HepG2 (cell line): ENCODE results near the gene TPST1. TPM values are rescaled to one million over a fixed set of nuclear protein-coding genes. Genes with fewer than 3 reads are reported as not detected.

Experiments used
- ATAC-seq: fragments of 200-7000 bp; cut with Tn5 transposase; 3 replicates; pipeline ENCODE4 v1.9.1; 2020; ENCODE audit warnings: mild to moderate bottlenecking, moderate library complexity
- BruUV-seq: library from RNA; stranded (reverse); fragments of 400-500 nt; replicated peaks from 2 replicates; lab custom pipeline; 2021; lab: Mats Ljungman, UMichigan
- CTCF ChIA-PET: fragments of 300-600 bp; formaldehyde crosslinking; extraction: SDS; loops from one replicate; lab custom pipeline; 2021; ENCODE audit warnings: low total read pairs, inconsistent platforms, low intra/inter-chr PET ratio; lab: Yijun Ruan, JAX
- POLR2A ChIA-PET: fragments of 350-600 bp; sonication (Branson Sonifier 250); formaldehyde crosslinking; loops from one replicate; lab custom pipeline; 2020; ENCODE audit warnings: antibody characterized with exemption, inconsistent platforms; lab: Yijun Ruan, JAX
- DNase-seq: peaks from one replicate; pipeline ENCODE4 v3.0.0-alpha.2; 2015; ENCODE audit warnings: low spot score
- FAIRE-seq: peaks from 3 replicates; lab custom pipeline; 2011; peaks lifted over from hg19 to GRCh38; lab: Jason Lieb, UNC
- H2AFZ ChIP-seq: one replicate; pipeline ENCODE4 v1.6.1; 2011; ENCODE audit warnings: low read length, inconsistent platforms
- H3K27ac ChIP-seq: fragments of 300-600 bp; 3 replicates; pipeline ENCODE4 v1.8.0; 2011; ENCODE audit warnings: mixed run types, mild to moderate bottlenecking, mixed read lengths, low read length, inconsistent platforms; ENCODE audit not compliant: insufficient read depth; ENCODE audit errors: extremely low read length
- H3K27me3 ChIP-seq, 2 experiments: fragments of 200-600 bp in 1 of 2; 2 replicates in 1 of 2; 3 replicates in 1 of 2; pipeline versions ENCODE4 v1.6.0 to v1.8.0; 2011; ENCODE audit warnings: low read length in 2 of 2, mild to moderate bottlenecking in 2 of 2, moderate library complexity in 2 of 2, inconsistent platforms in 1 of 2; ENCODE audit not compliant: insufficient read depth in 2 of 2, control insufficient read depth in 1 of 2
- H3K36me3 ChIP-seq, 2 experiments: fragments of 200-600 bp in 1 of 2; replicated peaks in 1 of 2; 2 replicates in 1 of 2; 3 replicates in 1 of 2; pipeline versions ENCODE4 v1.5.1 to v1.8.0; 2011; ENCODE audit warnings: low read length in 2 of 2, inconsistent platforms in 1 of 2; ENCODE audit not compliant: insufficient read depth in 2 of 2, control insufficient read depth in 1 of 2
- H3K4me1 ChIP-seq: 2 replicates; pipeline ENCODE4 v1.5.1; 2012; ENCODE audit warnings: low read length, inconsistent platforms; ENCODE audit not compliant: insufficient read depth
- H3K4me2 ChIP-seq: 2 replicates; pipeline ENCODE4 v1.6.0; 2011; ENCODE audit warnings: low read depth, low read length, inconsistent platforms
- H3K4me3 ChIP-seq, 3 experiments: fragments of 200-600 bp in 1 of 3; sonication (generic), shearing (Covaris generic) in 1 of 3; replicated peaks in 1 of 3; 2 replicates each; pipeline ENCODE4 v1.5.1; 2011 to 2016; ENCODE audit warnings: low read length in 3 of 3, inconsistent platforms in 2 of 3, low read depth in 2 of 3, mild to moderate bottlenecking in 2 of 3, control low read depth in 1 of 3, mixed read lengths in 1 of 3; ENCODE audit not compliant: insufficient read depth in 1 of 3
- H3K79me2 ChIP-seq: one replicate; pipeline ENCODE4 v1.6.1; 2011; ENCODE audit warnings: low read length, inconsistent platforms; ENCODE audit not compliant: insufficient read depth
- H3K9ac ChIP-seq: 2 replicates; pipeline ENCODE4 v1.6.0; 2011; ENCODE audit warnings: mild to moderate bottlenecking, low read depth, low read length, inconsistent platforms; ENCODE audit not compliant: insufficient read depth
- H3K9me3 ChIP-seq: 2 replicates; pipeline ENCODE4 v1.5.1; 2012; ENCODE audit warnings: mild to moderate bottlenecking, low read length
- H4K20me1 ChIP-seq: 2 replicates; pipeline ENCODE4 v1.6.0; 2011; ENCODE audit warnings: inconsistent platforms, mild to moderate bottlenecking, low read length, moderate library complexity; ENCODE audit not compliant: insufficient read depth
- ARHGAP35 ChIP-seq: sonication (generic); formaldehyde crosslinking; IDR thresholded peaks from 2 replicates; pipeline ENCODE4 v1.9.0; 2022; ENCODE audit warnings: mild to moderate bottlenecking, inconsistent platforms, moderate library complexity, missing genetic modification reagents, borderline replicate concordance
- CBX5 ChIP-seq: sonication (generic); formaldehyde crosslinking; IDR thresholded peaks from 2 replicates; pipeline ENCODE4 v1.4.0; 2020; ENCODE audit warnings: missing genetic modification reagents, borderline replicate concordance
- GRHL1 ChIP-seq: sonication (generic); formaldehyde crosslinking; conservative IDR thresholded peaks from 2 replicates; pipeline ENCODE4 v1.8.0; 2022; ENCODE audit warnings: missing genetic modification reagents
- HBP1 ChIP-seq: IDR thresholded peaks from 2 replicates; pipeline ENCODE4 v1.6.1; 2016; ENCODE audit warnings: low read depth, control low read depth
- HIVEP1 ChIP-seq: sonication (generic); formaldehyde crosslinking; IDR thresholded peaks from 2 replicates; pipeline ENCODE4 v1.4.0; 2020; ENCODE audit warnings: mild to moderate bottlenecking, missing genetic modification reagents
- JUND ChIP-seq: sonication (generic); formaldehyde crosslinking; IDR thresholded peaks from 2 replicates; pipeline ENCODE4 v1.8.0; 2022; ENCODE audit warnings: mild to moderate bottlenecking, missing genetic modification reagents
- KDM4B ChIP-seq: sonication (generic); formaldehyde crosslinking; IDR thresholded peaks from 2 replicates; pipeline ENCODE4 v1.4.0; 2020; ENCODE audit warnings: missing genetic modification reagents
- SNAPC5 ChIP-seq: sonication (generic); formaldehyde crosslinking; IDR thresholded peaks from 2 replicates; pipeline ENCODE4 v1.8.1; 2023; ENCODE audit warnings: mild to moderate bottlenecking, missing genetic modification reagents, borderline replicate concordance
- TBL1XR1 ChIP-seq: fragments of 150-350 bp; IDR thresholded peaks from 2 replicates; pipeline ENCODE4 v1.6.1; 2014; ENCODE audit warnings: borderline replicate concordance, low read length; ENCODE audit not compliant: partially characterized antibody
- YEATS2 ChIP-seq: sonication (generic); formaldehyde crosslinking; IDR thresholded peaks from 2 replicates; pipeline ENCODE4 v1.4.0; 2020; ENCODE audit warnings: missing genetic modification reagents, borderline replicate concordance
- ZNF614 ChIP-seq: IDR thresholded peaks from 2 replicates; pipeline ENCODE4 v1.6.1; 2018; ENCODE audit warnings: missing biosample characterization, missing genetic modification reagents, inconsistent platforms, borderline replicate concordance
- ZNF792 ChIP-seq: IDR thresholded peaks from 2 replicates; pipeline ENCODE4 v1.6.1; 2016
- ZSCAN9 ChIP-seq: IDR thresholded peaks from 2 replicates; pipeline ENCODE4 v1.6.1; 2016; ENCODE audit warnings: borderline replicate concordance
- WGBS: methylation state at CpG from one replicate; pipeline ENCODE4 v1.1.6; 2017; ENCODE audit warnings: low lambda C conversion rate; 5-methylcytosine and 5-hydroxymethylcytosine counted together
- in situ Hi-C: cut with HindIII; loops from 2 replicates; pipeline ENCODE4 v1.10.0; 2017; ENCODE audit warnings: low pct_unique_long_range_greater_than_20kb; ENCODE audit not compliant: extremely low pct_ligation_motif_present
- intact Hi-C: fragments of 100-400 bp; cut with micrococcal nuclease; formaldehyde crosslinking; loops from one replicate; pipeline ENCODE4 v1.10.0; 2022; ENCODE audit not compliant: unreplicated experiment
- polyA plus RNA-seq, 8 experiments: library from polyadenylated mRNA; depleted of rRNA in 3 of 8; stranded (reverse) in 7 of 8; unstranded in 1 of 8; fragments of >200 nt; fragmentation: Illumina TruSeq in 4 of 8; extraction: Trizol in 4 of 8; gene quantifications; 2 replicates each; pipeline versions ENCODE4 v1.2.1 to v1.2.3, GENCODE V29; 2011 to 2016; ENCODE audit warnings: low read depth in 4 of 8, missing spikeins in 1 of 8, mixed read lengths in 1 of 8; ENCODE audit not compliant: insufficient read depth in 1 of 8
- total RNA-seq, 5 experiments: library from RNA; depleted of rRNA; stranded (reverse); fragments of >200 nt; fragmentation: Illumina TruSeq; extraction: Trizol; gene quantifications; 2 replicates each; pipeline ENCODE4 v1.2.3, GENCODE V29; 2016; ENCODE audit warnings: low read depth in 1 of 5
- TF ChIP-seq, protein P1 (sequence below): IDR thresholded peaks from 2 replicates; pipeline ENCODE4 v1.6.1; 2012; ENCODE audit warnings: low read length, improper control_type of control experiment

Gene TPST1
- total and polyA plus RNA-seq, 2 of the 13 experiments (the other 11 are each of a cell fraction or from before 2014, with no cell fraction given), result 24.3 to 34.1 TPM

GRCh38 chr7:66272321-66272720 lies 67.2 kb downstream of the TPST1 start:
- FAIRE-seq (no peak), ATAC-seq (no peak), DNase-seq (no peak)
- H3K9me3 ChIP-seq, result no peaks in the 10 kb centered on the region
- ChIA-PET POLR2A (no interaction called here), CTCF (no interaction called here)
- H3K27ac ChIP-seq, result no peak overlapping the region
- TF ChIP-seq GRHL1 (CRISPR knock-in tag) (no peak), ZNF792 (no peak), TBL1XR1 (no peak), HBP1 (CRISPR knock-in tag) (no peak), SNAPC5 (CRISPR knock-in tag) (no peak), CBX5 (no peak), YEATS2 (CRISPR knock-in tag) (no peak), ZSCAN9 (CRISPR knock-in tag) (no peak), HIVEP1 (CRISPR knock-in tag) (no peak), ARHGAP35 (CRISPR knock-in tag) (no peak), JUND (no peak), ZNF614 (CRISPR knock-in tag) (no peak), KDM4B (CRISPR knock-in tag) (no peak)
- TF ChIP-seq, protein P1, sequence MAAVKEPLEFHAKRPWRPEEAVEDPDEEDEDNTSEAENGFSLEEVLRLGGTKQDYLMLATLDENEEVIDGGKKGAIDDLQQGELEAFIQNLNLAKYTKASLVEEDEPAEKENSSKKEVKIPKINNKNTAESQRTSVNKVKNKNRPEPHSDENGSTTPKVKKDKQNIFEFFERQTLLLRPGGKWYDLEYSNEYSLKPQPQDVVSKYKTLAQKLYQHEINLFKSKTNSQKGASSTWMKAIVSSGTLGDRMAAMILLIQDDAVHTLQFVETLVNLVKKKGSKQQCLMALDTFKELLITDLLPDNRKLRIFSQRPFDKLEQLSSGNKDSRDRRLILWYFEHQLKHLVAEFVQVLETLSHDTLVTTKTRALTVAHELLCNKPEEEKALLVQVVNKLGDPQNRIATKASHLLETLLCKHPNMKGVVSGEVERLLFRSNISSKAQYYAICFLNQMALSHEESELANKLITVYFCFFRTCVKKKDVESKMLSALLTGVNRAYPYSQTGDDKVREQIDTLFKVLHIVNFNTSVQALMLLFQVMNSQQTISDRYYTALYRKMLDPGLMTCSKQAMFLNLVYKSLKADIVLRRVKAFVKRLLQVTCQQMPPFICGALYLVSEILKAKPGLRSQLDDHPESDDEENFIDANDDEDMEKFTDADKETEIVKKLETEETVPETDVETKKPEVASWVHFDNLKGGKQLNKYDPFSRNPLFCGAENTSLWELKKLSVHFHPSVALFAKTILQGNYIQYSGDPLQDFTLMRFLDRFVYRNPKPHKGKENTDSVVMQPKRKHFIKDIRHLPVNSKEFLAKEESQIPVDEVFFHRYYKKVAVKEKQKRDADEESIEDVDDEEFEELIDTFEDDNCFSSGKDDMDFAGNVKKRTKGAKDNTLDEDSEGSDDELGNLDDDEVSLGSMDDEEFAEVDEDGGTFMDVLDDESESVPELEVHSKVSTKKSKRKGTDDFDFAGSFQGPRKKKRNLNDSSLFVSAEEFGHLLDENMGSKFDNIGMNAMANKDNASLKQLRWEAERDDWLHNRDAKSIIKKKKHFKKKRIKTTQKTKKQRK, result no peak
- intact Hi-C loops, result no loop called here
- H3K4me3 ChIP-seq, result no peak overlapping the region
- H3K79me2 ChIP-seq, result no peaks in the 10 kb centered on the region
- no TSS peak for BruUV-seq
- no peak overlapping the region for H3K4me2 ChIP-seq
- H3K36me3 ChIP-seq, result no peaks in the 10 kb centered on the region
- no peaks in the 10 kb centered on the region for H3K4me1 ChIP-seq
- WGBS, result 91% methylated on average over 3 of the region's 3 CpGs
- H3K9ac ChIP-seq, result no peak overlapping the region
- in situ Hi-C loops, result no loop called here
- H4K20me1 ChIP-seq, result no peaks in the 10 kb centered on the region
- no peaks in the 10 kb centered on the region for H3K27me3 ChIP-seq
- no peak overlapping the region for H2AFZ ChIP-seq
